Panc1 (cell line): ENCODE data around the gene AGBL4.

Experiments used
- CTCF ChIP-seq: fragments of 450-650 bp; IDR thresholded peaks from 2 replicates; pipeline ENCODE4 v1.5.1; 2017; ENCODE audit warnings: mild to moderate bottlenecking
- POLR2AphosphoS5 ChIP-seq: IDR thresholded peaks from 2 replicates; pipeline ENCODE4 v1.6.1; 2012; ENCODE audit warnings: mild to moderate bottlenecking, low read depth, low read length, moderate library complexity
- SIN3A ChIP-seq: IDR thresholded peaks from 2 replicates; pipeline ENCODE4 v1.6.1; 2012; ENCODE audit warnings: low read depth, mild to moderate bottlenecking, low read length, moderate library complexity, borderline replicate concordance; ENCODE audit not compliant: insufficient read depth

GRCh38 chr1:48568501-48568900 is 1455.3 kb downstream of the AGBL4 start:
- no peak for TF ChIP-seq CTCF
- no peak for TF ChIP-seq SIN3A
- TF ChIP-seq POLR2AphosphoS5, result no peak
